T-helper 9 cell (primary cell): ENCODE measurements around the gene SND1.
A peak's percentile ranks its signal among the peaks of the same experiment; 100 is the strongest.

Experiments
- DNase-seq: peaks from one replicate; pipeline ENCODE4 v3.0.0-alpha.2; 2020

The SND1 gene

DNA sequence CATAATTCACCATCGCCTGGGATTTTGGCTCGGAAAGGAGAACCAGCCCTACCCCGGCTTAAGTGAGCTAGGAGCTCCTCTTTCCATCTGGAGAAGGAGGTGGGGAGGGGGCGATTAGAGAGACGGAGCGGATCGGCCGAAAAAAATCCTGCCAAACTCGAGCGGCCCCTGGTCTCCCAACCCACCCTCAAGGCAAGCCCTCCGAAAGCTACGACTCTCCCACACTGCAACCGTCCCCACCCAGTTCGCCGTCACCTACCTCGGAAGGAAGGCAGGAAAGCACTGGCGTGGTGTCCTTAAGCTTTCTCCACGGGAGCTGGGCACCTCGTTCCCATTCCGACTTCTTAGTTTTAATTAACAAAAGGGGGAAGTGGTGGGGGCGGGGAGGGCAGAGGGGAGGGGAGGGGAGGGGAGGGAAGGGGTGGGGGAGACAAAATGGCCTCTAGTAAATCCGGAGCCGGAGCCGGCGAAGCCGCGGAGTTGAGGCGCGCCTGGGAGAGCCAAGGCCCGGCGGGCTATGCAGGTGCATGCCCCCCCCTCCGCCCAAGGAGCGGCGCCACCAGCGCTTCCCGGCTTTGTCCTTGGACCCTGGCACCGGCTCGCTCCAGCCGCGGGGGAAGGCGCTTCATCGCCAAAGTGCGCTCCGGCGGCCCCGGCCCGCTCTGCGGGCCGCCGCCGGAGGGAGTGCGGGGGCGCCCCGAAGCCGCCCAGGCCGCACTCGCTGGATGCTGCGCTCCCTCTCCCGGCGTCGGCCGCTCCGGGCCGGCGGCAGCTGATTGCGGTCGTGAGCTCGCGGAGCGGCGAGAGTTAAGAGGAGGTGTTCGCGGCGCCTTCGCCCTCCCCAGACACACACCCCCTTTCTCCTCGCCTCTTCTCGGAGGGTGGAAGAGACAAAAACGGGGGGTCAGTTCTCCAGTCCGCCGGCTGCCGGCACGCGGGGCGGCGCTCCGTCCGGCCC is 378.9 kb downstream of the SND1 start, which contains the start of gene LRRC4:
TSS of gene LRRC4 (minus strand) at position 784 of the 958 bp plus-strand sequence. CDS start 797 bp downstream, outside the sequence.
- no peak for DNase-seq

DNA sequence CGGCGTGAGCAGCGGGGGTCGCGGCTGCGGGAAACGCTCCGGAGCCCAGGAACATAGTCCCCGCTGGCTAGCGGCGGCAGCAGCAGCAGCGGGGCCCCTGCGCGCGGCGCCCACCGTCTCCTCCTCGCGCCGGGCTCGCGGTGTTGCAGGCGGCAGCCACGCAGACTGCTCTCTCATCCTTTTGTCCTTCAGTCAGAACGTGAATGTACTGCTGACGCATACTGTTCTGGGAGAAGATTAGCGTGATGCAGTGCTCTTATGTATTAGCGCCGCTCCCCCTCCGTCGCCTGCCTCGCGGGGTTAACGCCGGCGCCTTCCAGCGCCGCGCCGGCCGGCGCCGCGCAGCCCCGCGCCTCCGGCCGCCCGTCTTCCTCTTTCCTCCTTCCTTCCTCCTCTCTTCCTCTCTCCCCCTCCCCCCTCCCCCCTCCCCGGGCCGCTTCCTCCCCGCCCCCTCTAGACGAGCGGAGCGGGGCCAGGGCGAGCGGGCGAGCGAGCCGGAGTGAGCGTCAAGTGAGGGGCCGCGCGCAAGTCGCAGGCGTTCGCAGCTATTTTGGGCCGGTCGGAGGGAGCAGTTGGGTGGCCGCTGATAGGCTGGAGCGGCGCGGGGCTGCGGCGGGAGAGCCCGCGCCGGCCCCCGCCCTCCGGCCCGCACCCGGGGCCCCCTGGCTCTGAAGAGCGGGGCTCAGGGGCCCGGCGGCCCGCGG is 380.1 kb downstream of the SND1 start:
- DNase-seq: peak; percentile 21

DNA sequence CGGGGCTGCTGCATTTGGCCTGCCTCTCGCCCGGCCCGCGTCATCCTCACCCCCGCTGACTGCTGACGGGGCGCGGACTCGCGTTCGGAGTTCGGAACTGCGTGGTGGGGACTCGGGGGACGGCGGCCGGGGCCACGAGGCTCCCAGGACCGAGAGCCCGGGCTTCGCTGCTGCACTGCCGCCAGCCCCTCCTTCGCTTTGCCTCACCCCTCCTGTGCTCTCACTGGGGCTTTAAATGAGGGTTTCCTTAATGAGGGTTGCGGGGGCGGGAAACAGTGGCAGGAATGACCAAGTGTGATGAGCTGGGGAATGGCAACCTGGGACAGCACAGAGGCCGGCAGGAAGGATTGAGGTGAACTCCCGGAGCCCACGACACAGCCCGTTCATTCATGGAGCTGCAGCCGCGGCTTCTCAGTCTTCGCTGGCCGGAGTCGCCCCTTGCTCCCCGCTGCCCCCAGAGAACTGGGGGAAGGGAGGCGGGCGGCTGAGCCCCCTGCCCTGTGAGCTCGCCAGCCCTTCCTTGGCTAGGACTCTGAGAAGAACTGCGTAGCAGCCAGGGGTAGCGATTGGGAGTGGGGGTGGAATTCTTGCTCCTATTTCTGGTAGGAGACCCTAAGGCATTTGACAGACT is 380.7 kb downstream of the SND1 start:
- DNase-seq: no peak

DNA sequence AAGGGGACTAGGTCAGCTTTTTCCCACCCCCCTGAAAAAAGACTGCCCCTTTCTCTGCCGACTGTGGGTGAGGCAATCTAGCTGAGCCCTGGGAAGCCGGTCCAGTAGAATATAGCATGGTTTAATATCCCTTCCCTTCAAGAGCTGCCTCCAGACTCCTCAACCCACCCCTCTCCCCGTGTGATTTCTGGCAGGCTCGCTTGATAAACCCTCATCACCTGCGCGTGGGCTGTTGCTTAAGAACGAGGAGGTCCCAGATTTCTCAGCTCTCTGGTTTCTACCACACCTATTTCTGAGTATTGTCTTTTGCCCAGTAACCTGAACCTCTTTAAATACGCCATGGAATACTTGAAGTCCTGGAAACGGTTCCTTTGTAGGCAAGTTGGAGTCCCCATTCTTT is 381.3 kb downstream of the SND1 start:
- no peak for DNase-seq

DNA sequence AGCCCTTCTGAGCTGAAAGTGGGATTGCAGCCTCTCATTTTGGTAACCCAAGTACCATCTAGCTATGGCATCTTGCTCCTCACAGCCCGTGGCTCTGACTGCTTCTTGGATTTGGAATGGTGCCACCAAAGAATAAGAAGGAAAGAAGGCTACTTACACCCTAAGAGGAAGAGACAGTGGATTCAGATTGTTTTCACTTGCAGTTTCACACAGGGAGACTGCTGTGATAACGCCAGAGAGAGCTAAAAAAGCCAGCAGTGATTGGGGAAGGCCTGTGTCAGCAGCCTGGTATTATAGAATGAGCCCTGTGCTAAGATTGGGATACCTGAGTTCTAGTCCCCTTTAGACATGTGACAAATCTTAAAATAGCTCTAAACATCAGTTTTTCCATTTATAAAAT is 382.8 kb downstream of the SND1 start:
- no peak for DNase-seq

DNA sequence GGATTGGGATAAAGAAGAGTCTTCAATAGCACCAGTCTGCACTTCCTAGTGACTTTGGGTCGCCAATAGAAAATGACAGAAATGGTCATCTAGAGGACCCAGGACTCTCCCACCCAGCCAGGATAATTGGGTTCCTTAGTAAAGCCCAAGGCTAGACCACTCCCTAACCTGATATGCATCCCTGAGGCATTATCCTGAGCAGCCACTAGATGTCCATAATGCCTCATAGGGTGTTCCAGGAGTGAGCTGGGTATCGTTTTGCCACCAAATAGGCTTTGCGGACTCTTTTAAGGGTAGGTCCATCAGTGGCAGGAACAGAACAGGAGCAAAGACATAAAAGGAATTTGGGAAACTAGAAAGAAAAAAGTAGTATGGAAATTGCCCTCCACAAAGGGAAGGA is 383.7 kb downstream of the SND1 start:
- no peak for DNase-seq

DNA sequence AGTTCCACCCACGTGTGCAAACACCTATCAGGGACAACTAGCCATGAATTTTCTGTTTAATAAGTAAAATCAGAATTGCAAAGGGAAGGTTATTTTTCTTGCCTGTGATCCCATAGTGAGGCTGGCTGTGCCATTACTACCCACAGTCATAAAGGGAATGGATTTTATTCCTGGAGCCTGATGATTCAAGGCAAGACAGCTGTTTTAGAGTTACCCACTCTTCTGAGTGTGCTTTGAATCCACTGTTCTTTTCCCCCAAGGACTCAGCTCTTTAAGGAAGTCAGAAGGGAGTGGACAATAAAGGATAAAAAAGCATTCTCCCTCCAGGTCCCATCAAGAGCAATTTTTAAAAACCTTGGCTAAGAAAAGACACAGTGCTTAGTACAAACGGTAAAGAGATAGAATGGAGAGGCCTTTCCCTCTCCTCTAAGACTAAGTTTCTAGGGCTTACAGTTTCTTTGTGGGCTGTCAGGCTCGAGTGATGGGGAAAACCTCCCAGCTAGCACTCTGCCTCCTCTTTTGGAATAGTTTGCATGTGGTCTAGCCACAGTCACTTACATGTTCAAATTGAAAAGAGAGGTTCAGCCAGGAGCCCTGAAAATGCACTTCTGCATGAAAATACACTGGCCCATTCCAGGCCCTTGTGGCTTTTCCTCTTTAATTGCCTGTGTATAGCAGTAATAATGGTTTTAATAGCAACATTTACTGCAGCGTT is 384.4 kb downstream of the SND1 start:
- no peak for DNase-seq

DNA sequence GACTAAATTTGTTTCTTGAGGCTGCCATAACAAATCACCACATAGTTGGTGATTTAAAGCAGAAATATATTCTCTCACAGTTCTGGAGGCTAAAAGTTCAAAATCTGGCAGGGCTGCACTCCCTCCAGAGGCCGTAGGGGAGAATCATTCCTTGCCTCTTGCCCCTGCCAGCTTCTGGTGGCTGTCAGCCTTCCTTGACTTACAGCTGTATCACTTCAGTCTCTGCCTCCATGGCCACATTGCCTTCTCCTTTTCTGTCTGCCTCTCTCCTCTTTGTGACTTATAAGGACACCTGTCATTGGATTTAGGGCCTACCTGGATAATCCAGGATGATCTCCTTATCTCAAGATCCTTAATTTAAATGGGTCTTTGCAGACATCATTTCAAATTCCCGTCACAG is 385.1 kb downstream of the SND1 start:
- no peak for DNase-seq

DNA sequence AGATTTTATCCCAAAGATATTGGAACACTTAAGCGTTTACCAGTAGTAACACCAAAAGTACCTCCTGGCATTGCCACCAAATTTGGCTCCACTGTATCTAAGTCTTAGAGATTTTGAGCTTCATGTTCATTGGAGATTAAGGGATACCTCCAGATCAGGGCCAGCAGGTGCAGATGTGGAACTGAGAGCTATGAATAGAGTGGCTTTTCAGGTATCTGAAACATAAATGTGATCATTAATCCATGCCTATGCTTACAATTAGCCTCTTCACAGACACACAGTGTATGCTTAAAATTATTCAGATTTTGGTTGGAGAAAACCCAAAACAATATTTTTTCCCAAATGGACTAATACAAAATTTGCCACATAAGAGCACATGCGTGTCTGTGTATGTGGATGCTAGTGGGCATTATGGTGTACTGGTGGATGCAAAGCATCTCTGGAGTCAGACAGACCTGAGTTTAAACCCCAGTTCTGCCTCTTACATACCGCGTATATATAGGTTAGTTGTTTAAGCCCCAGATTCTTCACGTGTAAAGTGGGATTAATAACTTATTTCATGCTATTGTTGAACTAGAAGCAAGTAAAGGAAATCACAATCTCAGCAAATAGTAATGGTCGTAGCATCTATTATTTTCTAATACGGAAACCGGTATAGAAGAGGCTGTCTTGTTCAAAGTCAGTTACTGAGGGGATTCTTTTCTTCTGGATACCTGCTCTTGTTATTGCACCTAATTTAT is 386.1 kb downstream of the SND1 start:
- DNase-seq: no peak

DNA sequence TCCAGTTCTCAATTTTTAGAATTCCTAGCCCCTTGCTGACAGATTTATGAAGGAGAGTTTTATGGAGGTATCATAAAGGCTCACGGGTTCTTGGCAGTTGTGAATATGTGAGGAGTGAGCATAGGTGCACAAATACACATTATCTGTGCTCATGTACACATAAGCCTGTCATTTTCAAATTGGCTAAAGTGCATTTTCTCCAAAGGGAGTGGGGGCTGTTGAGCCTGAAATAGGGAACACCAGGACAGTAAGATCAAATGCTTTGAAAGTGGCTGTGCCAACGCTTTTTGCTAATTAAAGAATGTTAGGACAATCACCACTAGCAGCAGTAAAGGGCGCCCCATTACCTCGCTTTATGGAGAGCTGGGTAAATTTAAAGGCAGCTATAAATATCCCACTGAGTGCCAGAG is 387.6 kb downstream of the SND1 start:
- DNase-seq: no peak

DNA sequence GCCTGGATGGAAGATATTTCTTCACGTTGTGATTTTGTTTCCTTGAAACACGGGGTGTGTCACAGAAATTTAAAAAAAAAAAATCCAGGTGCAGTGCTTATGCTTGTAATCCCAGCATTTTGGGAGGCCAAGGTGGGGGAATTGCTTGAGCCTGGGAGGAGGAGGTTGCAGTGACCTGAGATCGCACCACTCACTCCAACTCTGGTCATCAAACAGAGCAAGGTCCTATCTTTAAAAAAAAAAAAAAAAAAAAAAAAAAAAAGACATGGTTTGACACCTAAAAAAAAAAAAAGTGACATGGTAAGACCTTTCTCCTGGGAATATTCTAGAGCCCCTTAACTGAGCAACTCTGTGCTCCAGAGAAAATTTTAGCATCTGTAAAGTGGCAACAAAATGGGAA is 388.2 kb downstream of the SND1 start:
- no peak for DNase-seq

DNA sequence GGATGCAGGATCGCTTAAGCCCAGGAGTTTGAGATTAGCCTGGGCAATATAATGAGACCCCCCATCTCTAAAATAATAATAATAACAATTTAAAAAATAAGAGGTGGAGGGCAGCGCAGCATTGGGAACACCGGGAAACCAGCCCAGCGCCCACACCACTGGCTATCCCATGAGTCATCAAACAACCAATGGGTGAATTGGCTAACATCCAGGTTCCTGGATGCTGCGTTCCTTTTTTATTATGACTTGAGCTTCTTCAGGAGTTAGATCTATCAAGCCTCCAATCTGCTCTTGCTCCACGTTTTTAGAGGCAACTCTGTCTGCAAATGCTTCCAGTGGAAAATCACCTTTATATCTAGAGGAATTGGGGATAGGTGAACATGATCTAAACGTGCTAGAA is 389.2 kb downstream of the SND1 start:
- no peak for DNase-seq

DNA sequence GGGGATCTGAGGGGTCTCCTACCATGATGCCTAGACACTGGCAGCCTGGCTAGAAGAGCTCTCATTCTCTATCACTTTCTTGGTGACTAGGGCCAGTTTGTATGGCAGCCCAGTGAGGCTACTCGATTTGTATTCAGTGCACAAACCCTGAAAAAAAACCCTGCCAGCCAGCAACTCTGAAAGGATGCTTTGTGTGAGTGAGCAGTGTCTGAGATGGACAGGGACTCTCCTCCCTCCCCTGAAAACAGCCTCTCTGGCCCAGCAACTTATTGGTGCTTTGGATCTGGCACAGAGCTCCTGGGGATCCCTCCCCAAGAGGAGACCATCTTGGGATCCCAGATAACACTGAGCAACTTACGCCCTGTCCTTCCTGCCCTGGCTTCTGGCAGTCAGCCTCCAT is 390.0 kb downstream of the SND1 start:
- no peak for DNase-seq

DNA sequence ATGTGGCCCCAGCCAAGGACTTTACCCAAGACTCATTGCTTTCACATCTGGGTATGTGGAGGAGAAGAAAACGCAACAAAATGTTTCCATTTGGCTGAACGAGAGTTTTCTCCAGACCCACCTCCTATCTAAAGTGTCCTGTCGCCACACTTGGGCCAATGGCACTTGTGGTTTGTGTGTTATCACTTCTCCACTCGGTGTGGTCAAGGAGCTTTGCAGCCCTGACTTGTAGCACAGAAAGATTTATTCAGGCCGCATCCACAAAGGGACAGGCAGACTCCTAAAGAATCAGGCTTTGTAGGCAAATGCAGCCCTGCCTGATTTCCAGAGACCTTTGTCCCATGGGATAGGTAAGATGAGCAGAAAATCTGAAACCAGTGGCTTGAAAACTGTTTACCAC is 392.1 kb downstream of the SND1 start:
- DNase-seq: no peak

DNA sequence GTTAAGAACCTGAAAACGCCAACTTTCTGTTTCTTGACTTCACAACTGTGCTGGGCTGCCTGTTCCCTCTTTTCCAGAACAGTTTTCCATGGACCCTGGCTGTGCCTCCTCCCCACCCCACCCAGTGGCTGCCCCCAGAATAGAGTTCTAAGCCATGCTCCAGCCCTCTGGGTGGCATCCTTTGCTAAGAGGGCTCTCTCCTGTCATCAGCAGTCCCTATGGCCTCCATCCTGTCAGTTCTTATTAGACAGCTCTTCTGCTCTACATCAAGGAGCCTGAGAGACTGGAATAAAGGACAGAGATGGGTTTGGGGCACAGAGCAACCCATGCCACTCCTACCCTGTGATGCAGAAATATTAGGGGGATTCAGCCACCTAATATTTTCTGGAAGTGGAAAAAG is 393.2 kb downstream of the SND1 start:
- no peak for DNase-seq

DNA sequence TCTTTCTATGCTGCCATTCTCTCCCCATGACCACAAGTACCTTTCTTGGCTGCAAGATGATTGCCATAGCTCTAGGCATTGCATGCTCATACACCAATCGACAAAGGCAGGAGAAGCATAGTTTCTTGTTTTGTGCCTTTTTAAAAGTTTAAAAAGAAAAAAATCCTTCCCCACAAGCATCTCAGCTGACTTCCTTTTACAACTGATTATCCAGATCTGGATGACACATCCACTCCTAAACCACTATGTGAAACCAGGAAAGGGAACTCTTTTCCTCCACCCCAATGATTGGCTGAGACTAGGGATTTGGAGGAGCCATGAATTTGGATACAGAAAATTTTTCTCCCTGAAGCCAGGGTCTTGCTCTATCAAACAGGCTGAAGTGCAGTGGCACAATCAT is 393.8 kb downstream of the SND1 start:
- no peak for DNase-seq

DNA sequence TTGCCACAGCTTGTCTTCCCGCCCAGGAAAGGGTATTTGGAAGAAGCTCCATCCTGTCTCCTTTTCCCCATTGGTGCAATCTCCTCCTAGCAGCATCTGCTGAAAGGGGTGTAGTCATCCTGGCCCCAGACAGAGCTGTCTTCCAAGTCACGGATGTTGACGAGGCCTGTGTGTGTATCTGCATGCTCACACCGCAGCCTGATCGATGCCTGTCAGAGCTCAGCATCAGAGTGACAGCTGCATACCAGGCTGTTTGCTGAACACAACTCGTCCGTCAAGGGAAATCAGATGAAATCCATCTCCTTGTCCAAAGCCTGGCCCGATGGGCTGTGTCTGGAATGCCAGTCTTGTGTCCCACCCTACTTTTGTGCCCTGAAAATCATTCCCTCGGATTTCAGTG is 400.4 kb downstream of the SND1 start:
- no peak for DNase-seq

DNA sequence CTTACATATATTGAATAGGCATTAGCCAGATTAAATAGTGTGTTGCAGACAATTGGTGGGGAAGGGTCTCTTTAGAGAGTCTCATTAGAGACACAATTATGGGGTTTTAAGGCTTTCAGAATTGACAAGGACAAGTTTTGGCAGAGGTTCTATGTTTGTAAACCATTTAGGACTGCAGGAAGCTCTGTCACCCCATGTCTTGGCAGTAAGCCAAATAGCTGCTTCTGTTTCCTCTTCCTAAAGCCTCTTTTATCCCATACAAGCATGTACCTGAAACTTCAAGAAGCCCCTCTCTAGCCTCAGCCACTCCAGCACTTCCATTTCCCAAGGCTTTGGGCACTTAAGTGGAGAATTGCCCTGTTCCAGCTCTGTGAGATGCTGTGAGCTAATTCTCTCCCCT is 401.0 kb downstream of the SND1 start:
- DNase-seq: no peak

DNA sequence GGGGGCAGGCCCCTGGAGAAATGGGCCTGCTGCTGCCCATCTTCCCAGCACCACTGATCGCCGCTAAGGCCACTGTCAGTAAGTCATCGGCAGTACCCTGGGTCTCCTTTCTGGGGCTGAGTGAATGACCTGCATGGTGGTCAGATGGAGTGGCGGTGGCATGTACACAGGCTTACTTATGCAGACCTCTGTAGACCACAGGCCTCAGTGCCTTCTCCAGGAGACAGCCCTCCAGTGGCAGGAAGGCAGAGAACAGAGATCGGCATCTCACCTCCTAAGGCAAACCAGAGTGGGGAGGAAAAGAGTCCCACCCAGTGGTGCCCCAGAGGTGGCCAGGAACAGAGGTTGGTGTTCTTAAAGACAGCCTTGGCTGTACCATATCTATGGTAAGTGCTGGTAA is 402.0 kb downstream of the SND1 start:
- no peak for DNase-seq

DNA sequence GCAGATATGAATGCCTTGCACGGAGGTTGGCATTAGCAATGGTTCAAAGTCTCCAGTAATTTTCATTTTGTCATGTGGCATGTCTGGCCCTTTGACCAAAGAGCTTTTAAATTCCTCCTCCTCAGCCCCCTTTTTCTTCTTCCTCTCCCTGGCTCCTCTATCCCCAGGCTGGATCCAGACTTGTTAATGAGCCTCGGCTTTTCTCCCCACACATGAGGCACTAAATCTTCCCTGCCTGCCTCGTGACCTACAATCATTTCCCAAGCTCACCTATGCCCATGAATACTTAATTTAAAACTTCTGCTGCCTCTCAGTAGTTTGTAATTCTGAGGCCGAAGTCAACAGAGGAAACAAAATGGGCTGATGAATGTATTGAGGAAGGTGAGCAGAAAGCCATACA is 402.5 kb downstream of the SND1 start:
- DNase-seq: no peak

DNA sequence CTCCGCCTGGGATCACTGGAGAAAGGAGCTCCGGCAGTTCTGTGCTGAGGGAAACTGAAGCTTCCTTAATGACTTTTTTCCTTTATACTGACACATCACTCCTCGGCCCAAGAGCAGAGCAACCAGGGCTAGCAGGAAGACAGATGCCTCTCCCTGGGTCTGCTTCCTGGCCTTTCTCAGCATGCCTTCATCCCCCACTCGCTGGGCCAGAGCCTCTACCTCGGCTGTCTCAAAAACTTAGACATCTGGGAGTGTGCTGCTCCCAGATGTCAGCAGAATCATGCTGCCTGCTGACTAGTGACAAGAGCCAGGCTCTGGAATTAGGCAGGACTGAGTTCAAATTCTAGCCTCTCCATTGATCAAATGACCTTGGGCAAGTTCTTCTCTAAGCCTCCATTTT is 403.6 kb downstream of the SND1 start:
- no peak for DNase-seq

DNA sequence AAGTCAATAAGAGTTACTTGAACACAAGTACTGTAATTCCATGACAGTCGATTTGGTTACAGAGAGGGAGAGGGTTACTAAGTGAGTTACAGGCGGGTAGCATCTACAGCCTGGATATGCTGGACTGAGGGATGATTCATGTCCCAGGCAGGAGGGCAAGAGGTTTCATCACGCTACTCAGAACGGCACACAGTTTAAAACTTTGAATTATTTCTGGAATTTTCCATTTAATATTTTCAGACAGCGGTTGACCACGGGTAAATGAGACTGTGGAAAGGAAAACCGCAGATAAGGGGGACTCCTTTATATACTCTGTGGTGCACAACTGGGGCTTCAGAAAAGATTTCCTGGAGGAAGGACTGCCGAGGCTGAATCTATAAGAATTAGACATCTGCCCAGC is 404.9 kb downstream of the SND1 start:
- DNase-seq: no peak
